ENCODE data around the gene TMEM132A.
A peak's percentile ranks its signal among the peaks of the same experiment; 100 is the strongest.

DNA sequence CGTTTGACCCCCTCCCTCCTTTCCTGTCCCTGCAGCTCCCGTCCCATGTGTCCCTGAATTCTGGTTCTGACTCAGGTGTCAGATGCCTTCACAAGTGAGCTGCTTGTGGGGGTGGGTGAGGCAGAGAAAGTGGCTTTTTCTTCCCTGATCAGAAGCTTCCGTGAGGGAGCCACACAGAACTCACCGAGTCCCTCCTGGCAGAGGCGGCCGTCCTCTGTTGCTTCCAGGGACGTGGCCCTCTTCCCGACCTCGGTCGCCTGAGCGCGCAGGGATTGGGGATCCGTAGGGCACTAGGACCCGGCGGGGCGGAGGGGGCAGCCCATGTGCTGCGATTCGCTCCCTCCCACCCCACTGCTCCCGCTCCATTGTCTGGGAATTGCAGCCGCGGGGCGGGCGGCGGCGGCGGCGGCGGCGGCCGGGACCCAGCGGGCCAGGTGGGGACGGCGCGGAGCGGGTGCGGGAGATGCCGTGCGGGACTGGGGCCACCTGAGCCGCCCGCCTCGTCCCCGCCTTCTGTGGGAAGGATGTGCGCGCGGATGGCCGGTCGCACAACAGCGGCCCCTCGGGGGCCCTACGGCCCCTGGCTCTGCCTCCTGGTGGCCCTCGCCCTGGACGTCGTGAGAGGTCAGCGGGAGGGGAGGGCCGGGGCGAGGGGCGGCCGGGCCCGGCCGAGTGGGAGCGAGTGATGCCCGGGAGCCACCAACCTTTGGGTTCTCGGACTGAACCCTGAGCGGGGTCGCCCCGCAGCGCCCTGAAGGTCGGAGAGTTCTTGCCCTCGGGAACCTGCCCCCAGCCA lies at the start of gene TMEM132A:
- TF ChIP-seq, protein P1, sequence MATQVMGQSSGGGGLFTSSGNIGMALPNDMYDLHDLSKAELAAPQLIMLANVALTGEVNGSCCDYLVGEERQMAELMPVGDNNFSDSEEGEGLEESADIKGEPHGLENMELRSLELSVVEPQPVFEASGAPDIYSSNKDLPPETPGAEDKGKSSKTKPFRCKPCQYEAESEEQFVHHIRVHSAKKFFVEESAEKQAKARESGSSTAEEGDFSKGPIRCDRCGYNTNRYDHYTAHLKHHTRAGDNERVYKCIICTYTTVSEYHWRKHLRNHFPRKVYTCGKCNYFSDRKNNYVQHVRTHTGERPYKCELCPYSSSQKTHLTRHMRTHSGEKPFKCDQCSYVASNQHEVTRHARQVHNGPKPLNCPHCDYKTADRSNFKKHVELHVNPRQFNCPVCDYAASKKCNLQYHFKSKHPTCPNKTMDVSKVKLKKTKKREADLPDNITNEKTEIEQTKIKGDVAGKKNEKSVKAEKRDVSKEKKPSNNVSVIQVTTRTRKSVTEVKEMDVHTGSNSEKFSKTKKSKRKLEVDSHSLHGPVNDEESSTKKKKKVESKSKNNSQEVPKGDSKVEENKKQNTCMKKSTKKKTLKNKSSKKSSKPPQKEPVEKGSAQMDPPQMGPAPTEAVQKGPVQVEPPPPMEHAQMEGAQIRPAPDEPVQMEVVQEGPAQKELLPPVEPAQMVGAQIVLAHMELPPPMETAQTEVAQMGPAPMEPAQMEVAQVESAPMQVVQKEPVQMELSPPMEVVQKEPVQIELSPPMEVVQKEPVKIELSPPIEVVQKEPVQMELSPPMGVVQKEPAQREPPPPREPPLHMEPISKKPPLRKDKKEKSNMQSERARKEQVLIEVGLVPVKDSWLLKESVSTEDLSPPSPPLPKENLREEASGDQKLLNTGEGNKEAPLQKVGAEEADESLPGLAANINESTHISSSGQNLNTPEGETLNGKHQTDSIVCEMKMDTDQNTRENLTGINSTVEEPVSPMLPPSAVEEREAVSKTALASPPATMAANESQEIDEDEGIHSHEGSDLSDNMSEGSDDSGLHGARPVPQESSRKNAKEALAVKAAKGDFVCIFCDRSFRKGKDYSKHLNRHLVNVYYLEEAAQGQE (IDR thresholded peaks at IDR 0.05), result no peak
- TF ChIP-seq, protein P2, sequence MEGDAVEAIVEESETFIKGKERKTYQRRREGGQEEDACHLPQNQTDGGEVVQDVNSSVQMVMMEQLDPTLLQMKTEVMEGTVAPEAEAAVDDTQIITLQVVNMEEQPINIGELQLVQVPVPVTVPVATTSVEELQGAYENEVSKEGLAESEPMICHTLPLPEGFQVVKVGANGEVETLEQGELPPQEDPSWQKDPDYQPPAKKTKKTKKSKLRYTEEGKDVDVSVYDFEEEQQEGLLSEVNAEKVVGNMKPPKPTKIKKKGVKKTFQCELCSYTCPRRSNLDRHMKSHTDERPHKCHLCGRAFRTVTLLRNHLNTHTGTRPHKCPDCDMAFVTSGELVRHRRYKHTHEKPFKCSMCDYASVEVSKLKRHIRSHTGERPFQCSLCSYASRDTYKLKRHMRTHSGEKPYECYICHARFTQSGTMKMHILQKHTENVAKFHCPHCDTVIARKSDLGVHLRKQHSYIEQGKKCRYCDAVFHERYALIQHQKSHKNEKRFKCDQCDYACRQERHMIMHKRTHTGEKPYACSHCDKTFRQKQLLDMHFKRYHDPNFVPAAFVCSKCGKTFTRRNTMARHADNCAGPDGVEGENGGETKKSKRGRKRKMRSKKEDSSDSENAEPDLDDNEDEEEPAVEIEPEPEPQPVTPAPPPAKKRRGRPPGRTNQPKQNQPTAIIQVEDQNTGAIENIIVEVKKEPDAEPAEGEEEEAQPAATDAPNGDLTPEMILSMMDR (IDR thresholded peaks at IDR 0.05), result peak; percentile 15; the same call in 1 of the 3 replicates
- TF ChIP-seq JUNB (IDR thresholded peaks at IDR 0.05), result no peak
- no peak for TF ChIP-seq RAD21 (conservative IDR thresholded peaks at IDR 0.05 in 1 of 2, IDR thresholded peaks at IDR 0.05 in 1 of 2)
- TF ChIP-seq NFE2L2 (conservative IDR thresholded peaks at IDR 0.05; ENCODE audit: low read length), result no peak
- peak; percentile 52 for TF ChIP-seq POLR2A (IDR thresholded peaks at IDR 0.05; ENCODE audit: low read length)

All from A549 (cell line).